ENCODE results near the gene HMBS. TPM values are rescaled to one million over a fixed set of nuclear protein-coding genes. Genes with fewer than 3 reads are reported as not detected.

The HMBS gene
- total RNA-seq, 3 donors from 2014 or later = 43.7 to 64.7 (median 60.1) TPM

- ATAC-seq (no peak), DNase-seq (no peak)
- no peak overlapping the region for H3K4me3 Mint-ChIP-seq
- H3K4me1 Mint-ChIP-seq (ENCODE audit: low read depth) = peaks cover 33% of the 10 kb centered on the region
- H3K9me3 Mint-ChIP-seq = no peaks in the 10 kb centered on the region
- peaks cover 9% of the 10 kb centered on the region for H3K36me3 Mint-ChIP-seq (ENCODE audit: insufficient read depth)
- no peaks in the 10 kb centered on the region for H3K27me3 Mint-ChIP-seq (ENCODE audit: low read depth)
Measured at GRCh38 chr11:119088406-119088805, 3.7 kb downstream of the HMBS start.

- H3K4me3 Mint-ChIP-seq = no peak overlapping the region
- peaks cover 37% of the 10 kb centered on the region for H3K4me1 Mint-ChIP-seq (ENCODE audit: low read depth)
- DNase-seq (no peak), ATAC-seq (no peak)
- no peaks in the 10 kb centered on the region for H3K27me3 Mint-ChIP-seq (ENCODE audit: low read depth)
- no peaks in the 10 kb centered on the region for H3K9me3 Mint-ChIP-seq
- peaks cover 15% of the 10 kb centered on the region for H3K36me3 Mint-ChIP-seq (ENCODE audit: insufficient read depth)
Measured at GRCh38 chr11:119089319-119089718, 4.6 kb downstream of the HMBS start.

- ATAC-seq = no peak
- peaks cover 29% of the 10 kb centered on the region for H3K4me1 Mint-ChIP-seq (ENCODE audit: low read depth)
Measured at GRCh38 chr11:119091178-119091577, 6.5 kb downstream of the HMBS start.

GRCh38 chr11:119091966-119092879 lies 7.5 kb downstream of the HMBS start:
- peaks cover 20% of the 10 kb centered on the region for H3K36me3 Mint-ChIP-seq (ENCODE audit: insufficient read depth)
- H3K9me3 Mint-ChIP-seq = no peaks in the 10 kb centered on the region
- no peak for DNase-seq
- H3K4me1 Mint-ChIP-seq (ENCODE audit: low read depth) = peaks cover 27% of the 10 kb centered on the region
- peak overlapping the region; percentile 92 for H3K4me3 Mint-ChIP-seq
- no peak for ATAC-seq
- no peaks in the 10 kb centered on the region for H3K27me3 Mint-ChIP-seq (ENCODE audit: low read depth)

More at GRCh38 chr11:119091178-119091577, 6.5 kb downstream of the HMBS start:
- DNase-seq = no peak
- Mint-ChIP-seq H3K4me3 (no peak overlapping the region), H3K9me3 (no peaks in the 10 kb centered on the region), H3K36me3 (ENCODE audit: insufficient read depth) (peaks cover 15% of the 10 kb centered on the region), H3K27me3 (ENCODE audit: low read depth) (no peaks in the 10 kb centered on the region)

- DNase-seq (no peak), ATAC-seq (no peak)
- Mint-ChIP-seq H3K4me1 (ENCODE audit: low read depth) (peaks cover 21% of the 10 kb centered on the region), H3K36me3 (ENCODE audit: insufficient read depth) (peaks cover 26% of the 10 kb centered on the region), H3K9me3 (no peaks in the 10 kb centered on the region), H3K27me3 (ENCODE audit: low read depth) (no peaks in the 10 kb centered on the region), H3K4me3 (peak overlapping the region; percentile 92)
Measured at GRCh38 chr11:119092880-119093842, 8.5 kb downstream of the HMBS start.

- peaks cover 25% of the 10 kb centered on the region for H3K4me1 Mint-ChIP-seq (ENCODE audit: low read depth)
- no peaks in the 10 kb centered on the region for H3K27me3 Mint-ChIP-seq (ENCODE audit: low read depth)
- H3K9me3 Mint-ChIP-seq = no peaks in the 10 kb centered on the region
- peak; percentile 30 to 36 for ATAC-seq
- DNase-seq = peak; percentile 46
- H3K36me3 Mint-ChIP-seq (ENCODE audit: insufficient read depth) = peaks cover 34% of the 10 kb centered on the region
- peak overlapping the region; percentile 92 for H3K4me3 Mint-ChIP-seq
Measured at GRCh38 chr11:119093942-119094815, 9.5 kb downstream of the HMBS start.

- no peak for DNase-seq
- peak; percentile 49 to 53 for ATAC-seq
- Mint-ChIP-seq H3K4me3 (peak overlapping the region; percentile 92), H3K36me3 (ENCODE audit: insufficient read depth) (peaks cover 34% of the 10 kb centered on the region), H3K4me1 (ENCODE audit: low read depth) (peaks cover 26% of the 10 kb centered on the region), H3K27me3 (ENCODE audit: low read depth) (no peaks in the 10 kb centered on the region), H3K9me3 (no peaks in the 10 kb centered on the region)
Measured at GRCh38 chr11:119094816-119095065, 10.1 kb downstream of the HMBS start.

- peak overlapping the region; percentile 92 for H3K4me3 Mint-ChIP-seq
- peaks cover 34% of the 10 kb centered on the region for H3K36me3 Mint-ChIP-seq (ENCODE audit: insufficient read depth)
- H3K4me1 Mint-ChIP-seq (ENCODE audit: low read depth) = peaks cover 32% of the 10 kb centered on the region
Measured at GRCh38 chr11:119095066-119095880, 10.6 kb downstream of the HMBS start.

GRCh38 chr11:119099711-119100110 lies 15.0 kb downstream of the HMBS start:
- no peak for DNase-seq
- ATAC-seq = no peak
- Mint-ChIP-seq H3K4me1 (ENCODE audit: low read depth) (peaks cover 32% of the 10 kb centered on the region), H3K36me3 (ENCODE audit: insufficient read depth) (peaks cover 19% of the 10 kb centered on the region), H3K4me3 (peak overlapping the region; percentile 91), H3K9me3 (no peaks in the 10 kb centered on the region), H3K27me3 (ENCODE audit: low read depth) (no peaks in the 10 kb centered on the region)

More at GRCh38 chr11:119095066-119095880, 10.6 kb downstream of the HMBS start:
- no peaks in the 10 kb centered on the region for H3K9me3 Mint-ChIP-seq
- no peaks in the 10 kb centered on the region for H3K27me3 Mint-ChIP-seq (ENCODE audit: low read depth)
- DNase-seq (peak; percentile 99), ATAC-seq (peak; percentile 88 to 90)

- no peak for ATAC-seq
- Mint-ChIP-seq H3K27me3 (ENCODE audit: low read depth) (no peaks in the 10 kb centered on the region), H3K36me3 (ENCODE audit: insufficient read depth) (peaks cover 19% of the 10 kb centered on the region), H3K4me3 (peak overlapping the region; percentile 91), H3K9me3 (no peaks in the 10 kb centered on the region), H3K4me1 (ENCODE audit: low read depth) (peaks cover 35% of the 10 kb centered on the region)
- no peak for DNase-seq
Measured at GRCh38 chr11:119100246-119100970, 15.7 kb downstream of the HMBS start.

- no peaks in the 10 kb centered on the region for H3K9me3 Mint-ChIP-seq
- no peak for DNase-seq
- ATAC-seq = peak; percentile 7 to 8
- no peaks in the 10 kb centered on the region for H3K27me3 Mint-ChIP-seq (ENCODE audit: low read depth)
- peak overlapping the region; percentile 91 for H3K4me3 Mint-ChIP-seq
- H3K36me3 Mint-ChIP-seq (ENCODE audit: insufficient read depth) = peaks cover 19% of the 10 kb centered on the region
- H3K4me1 Mint-ChIP-seq (ENCODE audit: low read depth) = peaks cover 31% of the 10 kb centered on the region
Measured at GRCh38 chr11:119100994-119101758, 16.5 kb downstream of the HMBS start.

- ATAC-seq = peak; percentile 88 to 90
- H3K9me3 Mint-ChIP-seq = no peaks in the 10 kb centered on the region
- H3K36me3 Mint-ChIP-seq (ENCODE audit: insufficient read depth) = peaks cover 14% of the 10 kb centered on the region
Measured at GRCh38 chr11:119101759-119102423, 17.2 kb downstream of the HMBS start, which contains the start of gene DPAGT1. TSS of gene DPAGT1 (minus strand) at chr11:119101853. CDS start at chr11:119101655, 198 bp downstream.

More at GRCh38 chr11:119101759-119102423, 17.2 kb downstream of the HMBS start, which contains the start of gene DPAGT1:
- Mint-ChIP-seq H3K4me3 (peak within 1 kb of the TSS; percentile 91), H3K27me3 (ENCODE audit: low read depth) (no peaks in the 10 kb centered on the region), H3K4me1 (ENCODE audit: low read depth) (peaks cover 38% of the 10 kb centered on the region)
- peak; percentile 78 for DNase-seq

Measured in activated T-cell treated with anti-CD3 and anti-CD28 coated beads, Interleukin-2, amount 50 U/mL, for 4 hours (primary cell).